Tibial nerve (tissue), 4 donors: Measurements from ENCODE around the gene PFKFB3. TPM values are rescaled to one million over a fixed set of nuclear protein-coding genes. Genes with fewer than 3 reads are reported as not detected.

ENCODE experiments used
- DNase-seq, 2 donors: peaks; one replicate each; pipeline ENCODE4 v3.0.0-alpha.2; 2019; ENCODE audit warnings: low spot score in 2 of 2
- H3K27ac ChIP-seq, 4 donors: fragments of 200-600 bp; sonication (generic) in 3 of 4; one replicate each; pipeline ENCODE4 v1.5.1; 2017 to 2019; ENCODE audit warnings: mild to moderate bottlenecking in 1 of 4
- H3K27me3 ChIP-seq, 2 donors: fragments of 200-600 bp; sonication (generic) in 1 of 2; one replicate each; pipeline versions ENCODE4 v1.5.1 to v1.6.0; 2017 to 2019
- H3K36me3 ChIP-seq, 3 donors: fragments of 200-600 bp; sonication (generic); one replicate each; pipeline ENCODE4 v1.5.1; 2018 to 2019
- H3K4me1 ChIP-seq, 4 donors: fragments of 200-600 bp; sonication (generic) in 3 of 4; one replicate each; pipeline ENCODE4 v1.5.1; 2017 to 2019
- H3K4me3 ChIP-seq, 4 donors: fragments of 200-600 bp; sonication (generic) in 3 of 4; one replicate each; pipeline ENCODE4 v1.5.1; 2017 to 2019; ENCODE audit warnings: mild to moderate bottlenecking in 1 of 4, moderate library complexity in 1 of 4
- H3K9me3 ChIP-seq, 4 donors: fragments of 200-600 bp; sonication (generic) in 3 of 4; one replicate each; pipeline ENCODE4 v1.5.1; 2017 to 2019
- EP300 ChIP-seq, 2 donors: sonication (generic); formaldehyde crosslinking; IDR thresholded peaks; one replicate each; pipeline ENCODE4 v1.6.1; 2017; ENCODE audit warnings: antibody characterized with exemption in 2 of 2, mild to moderate bottlenecking in 1 of 2
- POLR2A ChIP-seq, 2 donors: fragments of 450-650 bp; IDR thresholded peaks; one replicate each; pipeline ENCODE4 v1.6.1; 2017; ENCODE audit warnings: antibody characterized with exemption in 2 of 2, mild to moderate bottlenecking in 2 of 2, moderate library complexity in 2 of 2
- WGBS, 2 donors: methylation state at CpG; one replicate each; pipeline ENCODE4 v1.1.5; 2018; 5-methylcytosine and 5-hydroxymethylcytosine counted together
- total RNA-seq, 4 donors: library from RNA; depleted of rRNA; stranded (reverse); fragments of >200 nt; gene quantifications; one replicate each; pipeline ENCODE4 v1.1.0, GENCODE V29; 2016
- TF ChIP-seq, protein P1 (sequence below), 5 experiments: fragments of 200-600 bp in 3 of 5; fragments of 450-650 bp in 2 of 5; sonication (generic) in 3 of 5; IDR thresholded peaks; one replicate each; pipeline ENCODE4 v1.5.1; 2016 to 2019; ENCODE audit warnings: antibody characterized with exemption in 5 of 5, mild to moderate bottlenecking in 3 of 5, moderate library complexity in 2 of 5

Gene PFKFB3
- total RNA-seq, 4 donors from 2014 or later, result 72.0 to 183 (median 98.7) TPM

DNA sequence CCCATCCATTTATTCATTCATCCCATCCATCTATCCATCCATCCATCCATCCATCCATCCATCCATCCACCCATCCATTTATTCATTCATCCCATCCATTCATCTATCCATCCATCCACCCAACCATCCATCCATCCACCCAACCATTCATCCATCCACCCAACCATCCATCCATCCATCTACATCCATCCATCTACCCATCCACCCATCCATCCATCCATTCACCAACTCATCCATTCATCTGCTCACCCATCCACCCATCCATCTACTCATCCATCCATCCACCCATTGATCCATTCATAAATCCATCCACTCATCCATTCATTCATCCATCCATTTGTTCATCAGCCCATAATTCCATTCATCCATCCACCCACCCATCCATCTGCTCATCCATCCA is 56.4 kb downstream of the PFKFB3 start:
- H3K27ac ChIP-seq, result no peak overlapping the region
- H3K9me3 ChIP-seq, result no peaks in the 10 kb centered on the region
- no peaks in the 10 kb centered on the region for H3K36me3 ChIP-seq
- no peak for DNase-seq
- TF ChIP-seq, protein P1, sequence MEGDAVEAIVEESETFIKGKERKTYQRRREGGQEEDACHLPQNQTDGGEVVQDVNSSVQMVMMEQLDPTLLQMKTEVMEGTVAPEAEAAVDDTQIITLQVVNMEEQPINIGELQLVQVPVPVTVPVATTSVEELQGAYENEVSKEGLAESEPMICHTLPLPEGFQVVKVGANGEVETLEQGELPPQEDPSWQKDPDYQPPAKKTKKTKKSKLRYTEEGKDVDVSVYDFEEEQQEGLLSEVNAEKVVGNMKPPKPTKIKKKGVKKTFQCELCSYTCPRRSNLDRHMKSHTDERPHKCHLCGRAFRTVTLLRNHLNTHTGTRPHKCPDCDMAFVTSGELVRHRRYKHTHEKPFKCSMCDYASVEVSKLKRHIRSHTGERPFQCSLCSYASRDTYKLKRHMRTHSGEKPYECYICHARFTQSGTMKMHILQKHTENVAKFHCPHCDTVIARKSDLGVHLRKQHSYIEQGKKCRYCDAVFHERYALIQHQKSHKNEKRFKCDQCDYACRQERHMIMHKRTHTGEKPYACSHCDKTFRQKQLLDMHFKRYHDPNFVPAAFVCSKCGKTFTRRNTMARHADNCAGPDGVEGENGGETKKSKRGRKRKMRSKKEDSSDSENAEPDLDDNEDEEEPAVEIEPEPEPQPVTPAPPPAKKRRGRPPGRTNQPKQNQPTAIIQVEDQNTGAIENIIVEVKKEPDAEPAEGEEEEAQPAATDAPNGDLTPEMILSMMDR (IDR thresholded peaks at IDR 0.05), result no peak
- TF ChIP-seq POLR2A (IDR thresholded peaks at IDR 0.05) (no peak), EP300 (IDR thresholded peaks at IDR 0.05) (no peak)
- H3K27me3 ChIP-seq, result no peaks in the 10 kb centered on the region
- no peaks in the 10 kb centered on the region for H3K4me1 ChIP-seq
- H3K4me3 ChIP-seq, result no peak overlapping the region

DNA sequence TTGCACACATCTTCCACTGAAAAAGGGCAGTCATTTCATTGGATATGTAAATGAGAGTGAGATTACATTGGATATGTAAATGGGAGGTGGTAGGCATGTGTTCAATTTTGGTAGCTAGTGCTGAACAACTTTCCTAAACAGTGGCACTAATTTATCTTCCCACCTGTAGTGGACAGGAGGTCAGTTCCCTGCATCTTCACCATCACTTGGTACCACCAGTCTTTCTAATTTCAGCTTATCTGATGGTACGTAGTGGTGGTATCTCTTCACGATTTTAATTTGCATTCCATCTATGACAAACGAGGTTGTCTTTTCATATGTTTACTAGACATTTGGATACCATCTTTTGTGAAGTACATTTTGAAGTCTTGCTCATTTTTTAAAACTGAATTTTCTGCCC is 58.1 kb downstream of the PFKFB3 start:
- 93 to 94% methylated on average over 3 of the region's 3 CpGs for WGBS, 2 donors
- Histone ChIP-seq H3K27me3 (no peaks in the 10 kb centered on the region), H3K4me1 (no peaks in the 10 kb centered on the region), H3K9me3 (no peaks in the 10 kb centered on the region), H3K27ac (no peak overlapping the region), H3K36me3 (no peaks in the 10 kb centered on the region), H3K4me3 (no peak overlapping the region)
- TF ChIP-seq POLR2A (IDR thresholded peaks at IDR 0.05), result no peak
- TF ChIP-seq, protein P1 (IDR thresholded peaks at IDR 0.05), result no peak
- TF ChIP-seq EP300 (IDR thresholded peaks at IDR 0.05), result no peak
- DNase-seq, result no peak

DNA sequence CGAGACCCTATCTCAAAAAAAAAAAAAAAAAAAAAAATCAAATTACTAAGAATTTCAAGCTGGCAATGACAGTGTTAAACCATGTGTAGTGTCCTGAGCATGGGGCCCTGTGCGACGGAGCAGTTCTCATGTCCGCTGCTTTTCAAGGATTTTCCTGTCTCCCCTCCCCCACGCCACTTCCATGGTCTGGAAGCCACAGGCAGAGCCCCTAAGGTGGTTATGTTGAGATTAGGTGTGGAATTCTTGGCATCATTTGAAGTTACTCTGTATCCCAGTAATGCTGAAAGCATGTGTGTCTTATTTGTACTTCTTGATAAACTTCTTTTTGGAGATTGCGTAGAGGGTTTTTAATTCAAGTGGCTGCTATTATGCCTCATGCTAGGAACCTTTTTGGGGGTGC is 65.2 kb downstream of the PFKFB3 start:
- H3K4me3 ChIP-seq, result no peak overlapping the region
- no peak overlapping the region for H3K27ac ChIP-seq
- DNase-seq, result no peak
- 54 to 57% methylated on average over 6 of the region's 6 CpGs for WGBS, 2 donors
- H3K36me3 ChIP-seq, result no peaks in the 10 kb centered on the region
- TF ChIP-seq, protein P1 (IDR thresholded peaks at IDR 0.05), result no peak
- TF ChIP-seq POLR2A (IDR thresholded peaks at IDR 0.05) (no peak), EP300 (IDR thresholded peaks at IDR 0.05) (no peak)
- H3K27me3 ChIP-seq, result no peaks in the 10 kb centered on the region
- H3K4me1 ChIP-seq, result peaks cover 0 to 8% (median 0%) of the 10 kb centered on the region in 4 donors
- no peaks in the 10 kb centered on the region for H3K9me3 ChIP-seq

- Histone ChIP-seq H3K27ac (peak overlapping the region in 1 of 4 donors; percentile 64), H3K9me3 (no peaks in the 10 kb centered on the region), H3K27me3 (no peaks in the 10 kb centered on the region), H3K4me1 (peaks cover 0 to 11% (median 0%) of the 10 kb centered on the region in 4 donors), H3K4me3 (no peak overlapping the region), H3K36me3 (no peaks in the 10 kb centered on the region)
- TF ChIP-seq, protein P1 (IDR thresholded peaks at IDR 0.05), result no peak
- TF ChIP-seq POLR2A (IDR thresholded peaks at IDR 0.05), result no peak
- TF ChIP-seq EP300 (IDR thresholded peaks at IDR 0.05), result no peak
- DNase-seq, result no peak
- 63 to 70% methylated on average over 2 of the region's 2 CpGs for WGBS, 2 donors
Observed at GRCh38 chr10:6269432-6269831, 66.7 kb downstream of the PFKFB3 start.

- Histone ChIP-seq H3K27me3 (no peaks in the 10 kb centered on the region), H3K4me3 (no peak overlapping the region), H3K4me1 (peaks cover 0 to 15% (median 0%) of the 10 kb centered on the region in 4 donors), H3K36me3 (no peaks in the 10 kb centered on the region), H3K27ac (peak overlapping the region in 1 of 4 donors; percentile 64), H3K9me3 (no peaks in the 10 kb centered on the region)
- 84 to 85% methylated on average over 20 of the region's 20 CpGs for WGBS, 2 donors
- TF ChIP-seq EP300 (IDR thresholded peaks at IDR 0.05) (no peak), POLR2A (IDR thresholded peaks at IDR 0.05) (no peak)
- TF ChIP-seq, protein P1 (IDR thresholded peaks at IDR 0.05), result no peak
- DNase-seq, result no peak
Observed at GRCh38 chr10:6269953-6270867, 67.5 kb downstream of the PFKFB3 start.
